ENCODE measurements around the gene PDAP1.

DNA sequence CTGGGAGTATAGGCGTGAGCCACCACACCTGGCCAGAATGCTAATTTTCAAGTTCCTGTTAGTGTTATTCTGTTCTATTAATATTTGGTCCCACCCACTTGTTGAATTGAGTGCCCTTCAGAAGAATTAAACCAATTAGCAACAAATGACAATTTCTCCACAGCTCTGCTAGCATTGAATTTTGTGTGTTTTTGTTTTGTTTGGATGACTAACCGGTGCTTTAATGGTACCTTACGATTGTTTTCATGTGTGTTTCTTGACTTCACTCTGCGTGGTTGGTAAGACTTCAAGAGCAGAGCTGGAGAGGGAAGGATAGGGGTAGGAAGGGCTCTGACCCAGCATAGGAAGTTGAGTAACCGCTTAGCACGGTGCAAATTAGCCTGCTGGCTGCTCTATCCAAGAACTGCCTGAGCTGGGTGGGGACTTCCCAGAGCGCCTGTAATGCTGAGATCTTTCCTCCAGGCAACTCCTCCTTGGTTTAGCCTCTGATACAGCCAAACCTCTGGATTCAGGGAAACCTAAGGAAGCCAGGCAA, 29.3 kb downstream of the PDAP1 start:
- TF ChIP-seq GATA3 (IDR thresholded peaks at IDR 0.05; ENCODE audit: low read depth, low read length) (no peak), GATA2 (IDR thresholded peaks at IDR 0.05; ENCODE audit: low read depth, low read length) (no peak)

All from SH-SY5Y (cell line).